PC-9 (cell line): ENCODE measurements around the gene CDC14B.

Source experiments
- CTCF ChIP-seq: fragments of 200-600 bp; sonication (generic); conservative IDR thresholded peaks from 2 replicates; pipeline ENCODE4 v1.6.1; 2017; ENCODE audit warnings: mixed run types, antibody characterized with exemption, mild to moderate bottlenecking, moderate library complexity
- EZH2 ChIP-seq: fragments of 200-600 bp; sonication (generic); IDR thresholded peaks from 2 replicates; pipeline ENCODE4 v1.8.0; 2017; ENCODE audit warnings: antibody characterized with exemption, low read depth

GRCh38 chr9:96501633-96502538 lies 117.8 kb downstream of the CDC14B start:
- TF ChIP-seq CTCF (no peak), EZH2 (no peak)
